HL-60 (cell line): ENCODE data around the gene TCF19.
"Not testable (repeated sequence)": the region's sequence is repeated elsewhere in the genome, so short reads cannot be mapped to it uniquely, and the experiment has no call there.

ENCODE experiments used
- DNase-seq, 2 experiments: peaks; one replicate each; pipeline ENCODE4 v3.0.0-alpha.2; 2010 to 2020; ENCODE audit warnings: low read depth in 1 of 2, low spot score in 1 of 2
- H3K27ac ChIP-seq: fragments of 250-450 bp; sonication (Bioruptor Pico); replicated peaks from 2 replicates; pipeline ENCODE4 v1.5.1; 2020; ENCODE audit warnings: mild to moderate bottlenecking, moderate library complexity
- H3K27me3 ChIP-seq: fragments of 250-450 bp; sonication (Bioruptor Pico); 2 replicates; pipeline ENCODE4 v1.5.1; 2021; ENCODE audit warnings: mild to moderate bottlenecking, moderate library complexity; ENCODE audit not compliant: insufficient read depth, poor library complexity, severe bottlenecking
- H3K4me3 ChIP-seq: replicated peaks from 2 replicates; pipeline ENCODE4 v1.5.1; 2011; ENCODE audit warnings: mild to moderate bottlenecking, control low read depth, low read length; ENCODE audit not compliant: insufficient read depth
- GABPA ChIP-seq: IDR thresholded peaks from 2 replicates; pipeline ENCODE4 v1.6.1; 2012; ENCODE audit warnings: low read depth
- POLR2AphosphoS5 ChIP-seq: IDR thresholded peaks from 2 replicates; pipeline ENCODE4 v1.6.1; 2012; ENCODE audit warnings: low read depth
- SPI1 ChIP-seq: IDR thresholded peaks from 2 replicates; pipeline ENCODE4 v1.6.1; 2012; ENCODE audit warnings: low read depth, mild to moderate bottlenecking, borderline replicate concordance
- TF ChIP-seq, protein P1 (sequence below): IDR thresholded peaks from one replicate; pipeline ENCODE4 v1.5.1; 2011; ENCODE audit warnings: low read length, control low read depth, inconsistent platforms; ENCODE audit not compliant: insufficient read depth
- TF ChIP-seq, protein P2 (sequence below): IDR thresholded peaks from 2 replicates; pipeline ENCODE4 v1.6.1; 2012; ENCODE audit warnings: low read depth; ENCODE audit not compliant: insufficient replicate concordance

TCF19 gene

DNA sequence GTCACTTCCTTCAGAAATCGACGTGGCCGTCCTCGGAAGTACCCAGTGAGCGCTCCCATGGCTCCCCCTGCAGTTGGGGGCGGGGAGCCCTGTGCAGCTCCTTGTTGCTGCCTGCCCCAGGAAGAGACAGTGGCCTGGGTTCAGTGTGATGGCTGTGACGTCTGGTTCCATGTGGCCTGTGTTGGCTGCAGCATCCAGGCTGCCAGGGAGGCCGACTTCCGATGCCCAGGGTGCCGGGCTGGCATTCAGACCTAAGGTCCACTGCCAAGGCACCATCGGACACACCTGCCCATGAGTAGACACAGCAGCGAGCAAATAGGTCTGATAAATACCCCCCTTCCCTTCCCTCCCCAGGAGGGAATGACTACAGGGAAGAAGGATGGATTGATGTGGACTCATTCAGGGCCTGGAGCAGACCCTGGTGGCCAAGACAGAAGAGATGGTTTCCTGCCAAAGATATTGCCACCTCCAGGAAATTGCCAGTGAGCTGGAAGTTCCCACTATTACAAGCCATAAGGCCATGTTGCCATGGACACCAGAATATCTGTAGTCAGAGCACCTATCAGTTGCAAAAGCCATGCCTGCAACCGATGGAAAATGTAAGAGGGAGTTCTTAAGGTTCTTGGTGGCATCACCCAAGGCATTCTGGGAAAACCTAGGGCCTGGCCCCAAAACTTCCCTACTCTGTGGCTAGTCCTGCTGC, 4.2 kb downstream of the TCF19 start:
- no peak overlapping the region for H3K27ac ChIP-seq
- no peak overlapping the region for H3K4me3 ChIP-seq
- TF ChIP-seq, protein P1, sequence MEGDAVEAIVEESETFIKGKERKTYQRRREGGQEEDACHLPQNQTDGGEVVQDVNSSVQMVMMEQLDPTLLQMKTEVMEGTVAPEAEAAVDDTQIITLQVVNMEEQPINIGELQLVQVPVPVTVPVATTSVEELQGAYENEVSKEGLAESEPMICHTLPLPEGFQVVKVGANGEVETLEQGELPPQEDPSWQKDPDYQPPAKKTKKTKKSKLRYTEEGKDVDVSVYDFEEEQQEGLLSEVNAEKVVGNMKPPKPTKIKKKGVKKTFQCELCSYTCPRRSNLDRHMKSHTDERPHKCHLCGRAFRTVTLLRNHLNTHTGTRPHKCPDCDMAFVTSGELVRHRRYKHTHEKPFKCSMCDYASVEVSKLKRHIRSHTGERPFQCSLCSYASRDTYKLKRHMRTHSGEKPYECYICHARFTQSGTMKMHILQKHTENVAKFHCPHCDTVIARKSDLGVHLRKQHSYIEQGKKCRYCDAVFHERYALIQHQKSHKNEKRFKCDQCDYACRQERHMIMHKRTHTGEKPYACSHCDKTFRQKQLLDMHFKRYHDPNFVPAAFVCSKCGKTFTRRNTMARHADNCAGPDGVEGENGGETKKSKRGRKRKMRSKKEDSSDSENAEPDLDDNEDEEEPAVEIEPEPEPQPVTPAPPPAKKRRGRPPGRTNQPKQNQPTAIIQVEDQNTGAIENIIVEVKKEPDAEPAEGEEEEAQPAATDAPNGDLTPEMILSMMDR: no peak
- TF ChIP-seq, protein P2, sequence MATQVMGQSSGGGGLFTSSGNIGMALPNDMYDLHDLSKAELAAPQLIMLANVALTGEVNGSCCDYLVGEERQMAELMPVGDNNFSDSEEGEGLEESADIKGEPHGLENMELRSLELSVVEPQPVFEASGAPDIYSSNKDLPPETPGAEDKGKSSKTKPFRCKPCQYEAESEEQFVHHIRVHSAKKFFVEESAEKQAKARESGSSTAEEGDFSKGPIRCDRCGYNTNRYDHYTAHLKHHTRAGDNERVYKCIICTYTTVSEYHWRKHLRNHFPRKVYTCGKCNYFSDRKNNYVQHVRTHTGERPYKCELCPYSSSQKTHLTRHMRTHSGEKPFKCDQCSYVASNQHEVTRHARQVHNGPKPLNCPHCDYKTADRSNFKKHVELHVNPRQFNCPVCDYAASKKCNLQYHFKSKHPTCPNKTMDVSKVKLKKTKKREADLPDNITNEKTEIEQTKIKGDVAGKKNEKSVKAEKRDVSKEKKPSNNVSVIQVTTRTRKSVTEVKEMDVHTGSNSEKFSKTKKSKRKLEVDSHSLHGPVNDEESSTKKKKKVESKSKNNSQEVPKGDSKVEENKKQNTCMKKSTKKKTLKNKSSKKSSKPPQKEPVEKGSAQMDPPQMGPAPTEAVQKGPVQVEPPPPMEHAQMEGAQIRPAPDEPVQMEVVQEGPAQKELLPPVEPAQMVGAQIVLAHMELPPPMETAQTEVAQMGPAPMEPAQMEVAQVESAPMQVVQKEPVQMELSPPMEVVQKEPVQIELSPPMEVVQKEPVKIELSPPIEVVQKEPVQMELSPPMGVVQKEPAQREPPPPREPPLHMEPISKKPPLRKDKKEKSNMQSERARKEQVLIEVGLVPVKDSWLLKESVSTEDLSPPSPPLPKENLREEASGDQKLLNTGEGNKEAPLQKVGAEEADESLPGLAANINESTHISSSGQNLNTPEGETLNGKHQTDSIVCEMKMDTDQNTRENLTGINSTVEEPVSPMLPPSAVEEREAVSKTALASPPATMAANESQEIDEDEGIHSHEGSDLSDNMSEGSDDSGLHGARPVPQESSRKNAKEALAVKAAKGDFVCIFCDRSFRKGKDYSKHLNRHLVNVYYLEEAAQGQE: no peak
- no peak for TF ChIP-seq POLR2AphosphoS5
- no peak for TF ChIP-seq SPI1
- TF ChIP-seq GABPA: no peak
- no peaks in the 10 kb centered on the region for H3K27me3 ChIP-seq
- no peak for DNase-seq

DNA sequence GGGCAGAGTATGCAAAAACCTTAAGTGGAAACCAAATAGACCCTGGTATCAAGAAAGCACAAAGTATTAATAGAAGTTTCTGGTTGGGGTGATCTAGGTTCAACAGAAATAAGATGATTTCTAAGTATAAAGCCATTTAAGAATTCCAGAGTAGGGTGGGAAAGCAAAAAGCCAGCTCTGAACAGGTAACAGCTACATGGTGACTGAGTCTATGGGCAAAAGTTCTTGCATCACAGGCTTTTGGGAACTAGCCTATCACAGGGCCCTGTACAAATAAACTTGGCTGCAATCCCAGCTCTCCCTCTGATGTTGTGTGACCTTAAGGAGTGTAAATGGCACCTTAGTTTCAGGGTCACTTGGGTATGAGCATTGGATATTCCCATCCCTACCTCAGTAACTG, 5.5 kb downstream of the TCF19 start:
- Histone ChIP-seq H3K27ac (no peak overlapping the region), H3K4me3 (no peak overlapping the region), H3K27me3 (no peaks in the 10 kb centered on the region)
- TF ChIP-seq GABPA (no peak), POLR2AphosphoS5 (no peak), SPI1 (no peak)
- TF ChIP-seq, protein P2: no peak
- TF ChIP-seq, protein P1: no peak
- peak in 1 of 2 experiments; percentile 25 for DNase-seq

DNA sequence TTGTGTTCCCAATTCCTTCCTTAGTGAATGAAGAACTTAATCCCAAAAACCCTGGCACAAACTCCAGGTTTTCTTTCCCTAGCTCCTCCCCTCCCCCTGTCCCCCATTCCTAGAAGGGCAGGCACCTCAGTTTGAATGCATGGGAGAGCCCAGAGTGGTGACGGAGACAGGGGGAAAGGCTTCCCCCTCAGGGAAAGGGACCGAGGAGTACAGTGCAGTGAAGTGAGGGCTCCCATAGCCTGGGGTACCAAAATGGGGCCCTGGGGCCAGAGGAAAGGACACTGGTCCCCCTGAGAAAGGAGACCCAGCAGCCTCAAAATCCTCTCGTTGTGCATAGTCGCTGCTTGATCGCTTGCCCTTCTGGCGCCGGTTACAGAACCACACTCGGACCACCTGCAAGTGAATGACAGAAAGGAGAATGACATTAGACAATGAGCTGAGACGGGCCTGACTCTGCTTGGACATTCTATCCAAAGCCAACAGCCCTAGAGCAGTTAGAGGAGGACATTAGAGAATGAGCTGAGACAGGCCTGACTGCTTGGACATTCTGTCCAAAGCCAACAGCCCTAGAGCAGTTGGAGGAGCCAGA, 6.2 kb downstream of the TCF19 start:
- H3K4me3 ChIP-seq, H3K27me3 ChIP-seq, DNase-seq, H3K27ac ChIP-seq: not testable (repeated sequence)

DNA sequence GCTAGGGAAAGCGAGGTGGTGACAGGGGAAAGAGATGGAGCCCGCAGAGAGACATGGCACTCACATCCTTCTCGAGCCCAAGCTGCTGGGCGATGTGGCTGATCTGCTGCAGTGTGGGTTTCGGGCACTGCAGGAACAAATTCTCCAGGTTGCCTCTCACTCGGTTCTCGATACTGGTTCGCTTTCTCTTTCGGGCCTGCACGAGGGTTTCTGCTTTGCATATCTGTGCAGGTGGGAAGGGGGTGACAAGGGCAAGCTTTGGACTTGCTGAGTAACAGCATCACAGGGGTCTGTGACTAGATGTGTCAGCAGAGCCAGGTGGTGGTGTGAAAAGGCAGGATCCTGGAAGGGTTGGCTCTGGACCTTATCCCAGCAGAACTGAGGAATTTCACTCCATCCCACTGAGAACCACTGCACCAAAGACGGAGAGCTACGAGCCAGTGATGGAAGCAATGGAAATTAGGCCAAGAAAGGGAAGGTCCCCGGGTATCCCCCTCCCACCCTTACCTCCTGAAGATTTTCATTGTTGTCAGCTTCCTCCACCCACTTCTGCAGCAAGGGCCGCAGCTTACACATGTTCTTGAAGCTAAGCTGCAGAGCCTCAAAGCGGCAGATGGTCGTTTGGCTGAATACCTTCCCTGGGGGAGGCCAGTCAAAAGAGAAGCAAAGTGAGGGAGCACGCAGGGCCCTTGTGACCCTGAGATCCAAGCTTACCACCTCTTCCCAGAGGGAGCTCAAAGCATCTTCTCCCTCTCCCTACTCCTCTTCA, 6.9 kb downstream of the TCF19 start:
- not testable (repeated sequence) for H3K27me3 ChIP-seq, H3K27ac ChIP-seq, H3K4me3 ChIP-seq, DNase-seq
